Prostate gland (tissue), 2 donors: ENCODE data around the gene LDHAL6B.

Source experiments
- POLR2A ChIP-seq: fragments of 450-650 bp; IDR thresholded peaks from one replicate; pipeline ENCODE4 v1.6.1; 2016; ENCODE audit warnings: antibody characterized with exemption, mild to moderate bottlenecking
- TF ChIP-seq, protein P1 (sequence below), 4 experiments: fragments of 200-600 bp in 2 of 4; fragments of 450-650 bp in 2 of 4; sonication (generic) in 2 of 4; IDR thresholded peaks; 1 replicate in 3 of 4; 2 replicates in 1 of 4; pipeline ENCODE4 v1.5.1; 2016 to 2019; ENCODE audit warnings: antibody characterized with exemption in 4 of 4, mild to moderate bottlenecking in 2 of 4, moderate library complexity in 2 of 4

DNA sequence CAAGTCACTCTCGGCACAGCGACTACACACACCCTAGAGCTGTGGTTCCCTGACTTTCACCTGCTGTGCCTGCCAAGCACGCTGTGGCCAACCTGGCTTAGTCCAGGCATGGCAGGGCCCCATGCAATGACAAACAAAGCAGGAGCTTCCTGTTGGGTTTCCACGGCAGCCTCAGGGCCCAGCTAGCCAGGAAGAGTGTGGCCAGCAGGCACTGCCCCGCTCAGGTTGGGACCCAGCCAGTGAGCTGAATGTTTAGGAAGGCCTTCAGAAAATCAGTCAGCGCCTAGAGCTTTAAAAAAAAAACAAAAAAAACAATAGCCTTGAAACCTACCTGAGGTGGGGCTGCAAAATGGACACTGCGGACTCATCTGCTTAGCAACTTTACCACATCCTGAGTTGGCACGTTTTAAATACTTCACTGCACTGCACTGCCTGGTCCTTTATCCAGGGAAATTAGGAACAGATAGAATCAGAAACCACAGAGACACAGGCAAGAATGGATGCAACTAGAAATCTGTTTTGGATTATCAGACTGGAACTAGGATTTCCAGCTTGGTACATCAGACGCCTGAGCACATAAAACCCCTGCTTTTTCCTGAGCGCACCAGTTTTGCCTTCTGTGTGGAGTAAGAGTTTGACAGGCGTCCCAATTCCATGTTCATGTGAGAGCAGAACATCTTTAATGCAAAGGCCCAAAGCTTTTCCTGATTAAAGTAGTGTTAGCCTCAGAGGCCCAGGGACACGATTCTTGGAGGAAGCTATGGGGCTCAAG, 36.2 kb upstream of the LDHAL6B start:
- TF ChIP-seq, protein P1, sequence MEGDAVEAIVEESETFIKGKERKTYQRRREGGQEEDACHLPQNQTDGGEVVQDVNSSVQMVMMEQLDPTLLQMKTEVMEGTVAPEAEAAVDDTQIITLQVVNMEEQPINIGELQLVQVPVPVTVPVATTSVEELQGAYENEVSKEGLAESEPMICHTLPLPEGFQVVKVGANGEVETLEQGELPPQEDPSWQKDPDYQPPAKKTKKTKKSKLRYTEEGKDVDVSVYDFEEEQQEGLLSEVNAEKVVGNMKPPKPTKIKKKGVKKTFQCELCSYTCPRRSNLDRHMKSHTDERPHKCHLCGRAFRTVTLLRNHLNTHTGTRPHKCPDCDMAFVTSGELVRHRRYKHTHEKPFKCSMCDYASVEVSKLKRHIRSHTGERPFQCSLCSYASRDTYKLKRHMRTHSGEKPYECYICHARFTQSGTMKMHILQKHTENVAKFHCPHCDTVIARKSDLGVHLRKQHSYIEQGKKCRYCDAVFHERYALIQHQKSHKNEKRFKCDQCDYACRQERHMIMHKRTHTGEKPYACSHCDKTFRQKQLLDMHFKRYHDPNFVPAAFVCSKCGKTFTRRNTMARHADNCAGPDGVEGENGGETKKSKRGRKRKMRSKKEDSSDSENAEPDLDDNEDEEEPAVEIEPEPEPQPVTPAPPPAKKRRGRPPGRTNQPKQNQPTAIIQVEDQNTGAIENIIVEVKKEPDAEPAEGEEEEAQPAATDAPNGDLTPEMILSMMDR (IDR thresholded peaks at IDR 0.05): peak in 2 of 4 experiments; percentile 15 to 16
- peak; percentile 42 for TF ChIP-seq POLR2A
